ENCODE results near the gene BHMT.
"Not testable (repeated sequence)": the region's sequence is repeated elsewhere in the genome, so short reads cannot be mapped to it uniquely, and the experiment has no call there.

Gene BHMT

DNA sequence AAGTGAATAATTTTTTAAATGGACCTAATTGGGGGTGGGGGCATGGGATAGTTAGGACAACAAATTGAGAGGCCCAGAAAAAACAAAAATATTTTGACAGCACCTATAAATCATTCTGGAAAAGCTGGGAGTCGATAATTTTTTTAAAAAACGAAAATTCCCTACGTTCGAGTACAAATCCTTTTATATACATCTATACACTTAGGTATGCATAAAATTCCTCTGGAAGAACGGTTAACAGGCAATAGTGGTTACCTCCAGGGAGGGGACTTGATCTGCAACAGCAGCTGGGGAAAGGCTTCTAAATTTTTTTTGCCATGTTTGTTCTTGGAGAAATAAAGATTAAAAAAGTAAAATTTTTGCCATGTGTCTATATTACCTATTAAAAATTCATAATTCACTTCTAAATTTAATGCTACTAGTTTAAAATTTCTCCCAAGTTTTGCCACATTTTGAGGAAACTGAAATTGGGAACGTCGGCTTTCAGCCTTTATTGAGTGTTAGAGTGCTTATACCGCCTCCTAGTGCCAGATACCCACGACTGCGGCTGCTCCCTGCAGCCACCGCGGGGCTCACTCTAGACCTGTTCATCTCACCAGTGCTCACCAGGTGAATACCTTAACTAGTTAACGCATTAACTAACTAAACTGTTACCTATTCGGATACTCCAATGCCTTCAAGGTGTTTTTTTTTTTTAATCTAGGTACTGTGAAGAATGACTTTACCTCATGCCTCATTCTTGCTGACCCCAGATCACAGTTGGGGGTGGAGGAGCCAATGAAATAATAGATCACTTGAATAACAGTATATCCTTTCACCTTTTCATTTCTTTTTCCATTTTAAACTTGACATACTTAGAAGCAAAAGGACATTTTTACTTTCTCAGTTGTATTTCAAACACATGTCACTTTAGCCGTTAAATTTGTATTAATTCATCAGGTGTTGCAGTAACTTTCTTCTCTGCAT is 1.8 kb upstream of the BHMT start:
- FAIRE-seq (no peak), DNase-seq (ENCODE audit: insufficient read length, low spot score) (no peak)

DNA sequence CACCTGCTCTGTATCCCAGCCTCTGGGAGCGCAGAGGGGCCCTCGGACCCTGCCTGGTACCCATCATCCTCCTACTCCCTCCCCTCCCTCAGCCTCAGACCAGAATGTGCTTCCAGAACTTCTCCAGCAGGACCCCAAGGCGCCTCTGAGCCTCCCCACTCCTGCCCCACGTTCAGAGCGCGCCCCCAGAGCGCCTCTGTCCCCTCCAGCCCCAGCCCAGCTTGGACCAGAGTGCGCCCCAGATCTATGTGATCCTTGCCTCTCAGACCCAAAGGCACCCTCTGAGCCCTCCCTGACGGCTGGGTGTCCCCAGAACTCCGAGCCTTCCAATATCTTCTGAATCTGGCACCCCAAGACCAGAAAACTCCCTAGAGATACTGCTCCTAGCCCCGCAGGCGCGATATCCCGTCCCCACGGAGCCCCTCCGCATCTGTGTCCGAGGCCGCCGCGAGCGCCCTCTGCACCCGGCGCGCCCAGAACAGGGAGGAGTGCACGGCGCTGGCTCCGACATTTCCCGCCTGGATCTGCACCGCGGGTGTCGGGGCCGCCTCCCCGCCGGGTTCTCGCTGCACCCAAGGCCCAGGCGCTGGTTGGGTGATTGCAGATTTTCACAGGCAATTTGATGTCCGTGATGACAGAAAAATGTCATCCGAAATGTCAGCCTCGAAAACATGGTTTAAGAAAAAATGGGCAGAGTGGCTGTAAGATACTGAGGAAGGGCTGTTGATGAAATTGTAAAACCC is 522 bp downstream of the BHMT start:
- no peak for FAIRE-seq

DNA sequence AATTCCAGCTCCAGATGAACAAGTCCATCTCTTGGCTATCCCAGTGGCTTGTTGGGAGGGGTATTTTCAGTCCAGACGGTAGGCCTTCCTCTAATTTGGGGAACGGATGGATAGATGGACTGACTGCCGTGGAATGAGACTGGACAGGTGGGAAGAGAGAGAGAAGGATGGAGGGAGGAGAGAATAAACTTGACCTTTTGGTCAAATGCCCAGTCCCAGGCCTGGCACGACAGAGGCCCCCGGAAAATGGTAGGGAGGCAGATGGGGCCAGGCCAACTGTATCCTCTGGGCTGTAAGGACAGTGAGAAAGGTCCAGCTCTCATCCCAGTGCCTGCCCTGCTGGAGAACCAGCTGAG is 1.1 kb downstream of the BHMT start:
- FAIRE-seq (no peak), DNase-seq (ENCODE audit: insufficient read length, low spot score) (no peak)

More for the DNA sequence above, 522 bp downstream of the BHMT start:
- DNase-seq (ENCODE audit: insufficient read length, low spot score) = no peak

DNA sequence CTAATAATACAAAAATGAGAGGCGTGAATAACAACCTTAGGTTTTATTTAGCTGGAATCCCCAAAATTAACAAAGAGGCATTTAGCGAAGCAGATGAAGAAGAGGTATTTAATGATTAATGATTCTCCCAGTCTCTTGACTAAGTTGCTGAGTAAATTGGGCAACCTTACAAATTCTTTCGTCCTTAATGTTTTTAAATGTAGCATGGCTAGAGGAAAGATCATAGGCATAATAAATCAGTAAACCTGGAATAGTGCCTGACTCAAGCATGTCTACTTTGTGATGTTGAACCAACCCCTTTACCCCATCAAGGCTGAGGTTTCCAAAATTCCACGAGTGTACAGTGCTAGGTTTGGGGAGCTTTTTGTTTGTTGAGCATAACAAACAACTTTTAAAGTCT is 7.9 kb downstream of the BHMT start:
- FAIRE-seq = no peak

DNA sequence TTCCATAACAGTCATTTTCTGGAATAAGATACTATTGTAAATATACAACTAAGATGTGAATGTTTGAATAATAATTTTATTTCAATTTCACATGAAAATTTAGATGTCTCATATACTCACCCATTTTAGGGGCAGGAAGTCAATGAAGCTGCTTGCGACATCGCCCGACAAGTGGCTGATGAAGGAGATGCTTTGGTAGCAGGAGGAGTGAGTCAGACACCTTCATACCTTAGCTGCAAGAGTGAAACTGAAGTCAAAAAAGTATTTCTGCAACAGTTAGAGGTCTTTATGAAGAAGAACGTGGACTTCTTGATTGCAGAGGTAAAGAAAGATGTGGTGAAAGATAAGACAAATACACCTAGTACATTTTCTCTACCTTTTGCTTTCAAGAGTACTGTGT is 8.6 kb downstream of the BHMT start:
- FAIRE-seq (no peak), DNase-seq (ENCODE audit: insufficient read length, low spot score) (no peak)

More for the DNA sequence above, 7.9 kb downstream of the BHMT start:
- no peak for DNase-seq (ENCODE audit: insufficient read length, low spot score)

DNA sequence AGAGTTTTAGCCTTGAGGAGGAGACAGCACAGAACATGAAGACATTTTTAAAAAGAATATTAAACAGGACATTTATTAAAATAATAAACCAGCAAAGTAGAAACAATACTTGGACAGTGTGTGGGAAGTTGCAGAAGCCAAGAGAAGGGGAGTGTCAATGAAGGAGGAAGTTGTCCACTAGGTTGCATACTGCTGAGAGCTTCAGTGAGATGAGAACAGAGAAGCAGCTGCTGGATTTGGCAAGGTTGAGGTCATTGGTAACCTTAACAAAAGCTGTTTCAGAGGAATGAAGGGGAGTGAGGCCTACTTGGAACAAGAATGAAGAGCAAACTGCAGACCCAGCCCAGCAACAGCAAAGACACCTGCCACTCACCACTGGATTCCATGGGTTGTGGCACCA is 11.4 kb downstream of the BHMT start:
- DNase-seq (ENCODE audit: insufficient read length, low spot score) = no peak
- no peak for FAIRE-seq

DNA sequence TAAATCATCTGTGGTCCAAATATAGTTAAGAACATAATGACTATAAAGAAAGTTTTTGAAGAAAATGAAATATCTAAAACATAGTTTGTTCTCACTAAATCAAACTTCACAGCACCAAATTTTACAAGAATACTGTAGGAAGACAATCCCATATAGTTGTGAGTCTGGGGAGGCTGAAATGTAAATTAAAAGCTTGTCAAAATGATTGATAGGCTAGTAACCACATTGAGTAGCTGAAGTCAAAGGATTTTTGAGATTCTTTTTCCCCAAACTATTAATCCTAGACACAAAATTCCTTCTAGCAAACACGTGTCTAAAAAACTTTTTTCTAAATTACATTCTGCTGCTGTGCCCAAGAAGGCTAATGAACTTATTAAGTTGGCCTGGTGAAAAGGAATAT is 13.0 kb downstream of the BHMT start:
- FAIRE-seq = no peak
- DNase-seq (ENCODE audit: insufficient read length, low spot score) = no peak

DNA sequence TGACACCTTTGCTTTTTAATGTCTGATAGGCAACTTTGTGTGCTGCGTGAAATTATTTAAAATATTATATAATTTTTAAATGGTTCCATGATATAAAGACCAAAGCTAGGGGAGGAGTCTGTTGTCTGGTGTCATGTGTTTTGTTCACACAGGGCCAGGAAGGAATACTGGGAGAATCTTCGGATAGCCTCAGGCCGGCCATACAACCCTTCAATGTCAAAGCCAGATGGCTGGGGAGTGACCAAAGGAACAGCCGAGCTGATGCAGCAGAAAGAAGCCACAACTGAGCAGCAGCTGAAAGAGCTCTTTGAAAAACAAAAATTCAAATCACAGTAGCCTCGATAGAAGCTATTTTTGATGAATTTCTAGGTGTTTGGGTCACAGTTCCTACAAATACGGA is 19.2 kb downstream of the BHMT start:
- FAIRE-seq (no peak), DNase-seq (ENCODE audit: insufficient read length, low spot score) (no peak)

DNA sequence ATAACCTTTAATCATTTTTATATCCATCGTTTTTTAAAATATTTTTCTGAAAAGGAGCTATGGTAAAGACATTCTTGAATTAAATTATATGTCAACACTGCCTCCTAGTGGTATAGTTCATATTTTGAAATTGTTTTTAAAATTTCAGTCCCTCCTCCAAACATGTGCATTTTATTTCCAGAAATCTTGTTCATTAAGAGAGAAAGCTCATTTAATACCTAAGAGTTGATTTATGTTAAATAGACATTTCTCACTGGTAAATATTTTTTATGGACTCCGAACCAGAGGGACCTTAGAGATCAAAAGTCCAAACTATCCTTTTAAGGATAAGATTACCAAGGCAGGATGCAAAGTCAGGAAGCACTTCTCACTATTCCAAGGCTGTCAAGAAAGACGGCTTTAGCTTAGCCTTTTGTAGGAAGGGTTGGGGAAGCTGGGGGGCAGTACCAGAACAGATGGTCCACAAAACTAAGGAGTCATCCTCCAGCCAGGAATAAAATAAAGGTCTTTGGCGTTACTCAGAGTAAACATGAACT is 21.6 kb downstream of the BHMT start:
- no peak for FAIRE-seq
- DNase-seq (ENCODE audit: insufficient read length, low spot score) = no peak

DNA sequence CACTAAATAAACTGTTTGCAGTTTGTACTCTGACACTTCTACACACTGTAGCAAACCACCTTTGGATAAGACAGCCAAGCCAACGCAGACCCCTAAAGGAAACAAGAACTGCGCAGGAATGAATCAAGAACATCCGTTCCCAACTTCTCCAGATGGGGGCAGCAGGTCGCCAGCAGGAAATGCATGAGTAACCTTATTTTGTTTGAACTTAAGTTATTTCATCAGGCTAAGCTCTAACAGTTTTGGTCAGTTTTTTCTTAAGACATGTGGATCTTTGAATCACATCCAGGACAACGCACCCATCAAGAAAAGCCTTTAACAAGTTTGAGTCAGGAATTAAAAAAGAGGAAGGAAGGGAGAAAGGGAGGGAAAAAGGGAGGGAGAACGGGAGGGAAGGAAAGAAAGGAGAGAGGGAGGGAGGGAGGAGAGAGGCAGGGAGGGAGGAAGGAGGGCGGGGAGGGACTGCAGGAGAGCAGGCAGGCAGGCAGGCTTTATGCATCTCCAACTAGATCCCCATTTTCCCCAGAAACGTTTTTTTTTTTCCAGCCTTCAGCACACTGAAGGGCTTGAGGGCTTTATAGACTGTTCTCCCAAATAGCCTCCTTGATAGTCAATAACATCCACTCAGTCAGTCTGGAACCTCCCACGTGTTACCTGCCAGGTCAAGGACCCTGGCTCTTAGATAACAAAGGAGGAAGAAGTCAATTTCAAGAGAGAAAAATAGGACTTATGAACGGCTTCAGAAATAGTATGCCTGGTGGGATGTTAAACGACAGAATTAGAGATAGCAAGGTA is 22.2 kb downstream of the BHMT start:
- FAIRE-seq (no peak), DNase-seq (ENCODE audit: insufficient read length, low spot score) (peak; percentile 49)

DNA sequence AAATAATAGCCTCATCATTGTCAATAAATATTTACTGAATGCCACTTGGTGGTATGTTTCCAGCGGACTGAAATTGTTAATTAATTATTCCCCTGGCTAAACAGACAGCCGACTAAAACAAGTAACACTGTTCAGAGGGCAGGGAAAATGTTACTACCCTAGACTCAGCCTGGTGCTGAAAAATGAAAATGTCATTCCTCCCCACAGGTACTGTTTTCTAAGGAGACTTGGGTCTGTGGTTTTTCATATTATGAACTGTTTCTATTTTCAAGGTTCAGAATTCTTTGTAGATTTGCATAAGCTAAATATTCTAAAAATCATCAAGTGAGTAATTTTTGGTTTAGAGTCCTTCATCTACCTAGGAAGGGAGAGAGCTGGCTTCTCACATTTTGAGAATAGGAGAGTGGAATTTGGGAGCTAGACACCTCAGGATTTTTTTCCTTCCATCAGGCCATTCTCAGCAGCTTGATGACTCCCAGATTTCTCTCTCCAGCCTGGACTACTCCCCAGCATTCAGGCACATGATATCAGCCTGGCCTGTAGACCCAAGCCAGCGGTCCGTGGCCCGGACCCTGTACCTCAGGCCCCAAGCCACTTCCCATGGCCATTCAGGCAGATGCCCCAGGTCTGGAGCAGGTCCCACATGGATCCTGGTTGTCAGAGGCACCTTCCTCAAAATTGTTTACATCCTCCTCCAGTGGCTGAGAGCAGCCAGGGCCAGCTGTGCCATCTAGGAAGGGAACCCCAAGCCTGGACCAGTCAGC is 24.4 kb downstream of the BHMT start:
- DNase-seq (ENCODE audit: insufficient read length, low spot score) (no peak), FAIRE-seq (no peak)

DNA sequence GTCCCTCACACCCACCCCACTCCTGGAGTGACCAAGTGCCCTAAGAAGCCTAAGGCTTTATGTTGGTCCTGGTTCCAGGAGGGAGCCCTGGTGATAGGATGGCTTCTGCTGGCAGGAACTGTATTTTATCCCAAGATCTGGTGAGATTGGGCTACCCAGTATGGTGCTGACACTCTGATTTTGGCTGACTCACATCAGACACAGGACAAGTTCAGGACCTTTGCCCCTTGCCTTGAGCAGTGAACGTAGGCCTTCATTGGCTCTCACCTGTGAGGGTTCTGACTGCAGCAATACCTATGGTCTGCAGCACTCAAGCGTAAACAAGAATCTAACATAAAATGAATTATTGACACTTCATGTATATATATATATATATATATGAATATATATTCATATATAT is 25.0 kb downstream of the BHMT start:
- no peak for DNase-seq (ENCODE audit: insufficient read length, low spot score)
- FAIRE-seq = no peak

DNA sequence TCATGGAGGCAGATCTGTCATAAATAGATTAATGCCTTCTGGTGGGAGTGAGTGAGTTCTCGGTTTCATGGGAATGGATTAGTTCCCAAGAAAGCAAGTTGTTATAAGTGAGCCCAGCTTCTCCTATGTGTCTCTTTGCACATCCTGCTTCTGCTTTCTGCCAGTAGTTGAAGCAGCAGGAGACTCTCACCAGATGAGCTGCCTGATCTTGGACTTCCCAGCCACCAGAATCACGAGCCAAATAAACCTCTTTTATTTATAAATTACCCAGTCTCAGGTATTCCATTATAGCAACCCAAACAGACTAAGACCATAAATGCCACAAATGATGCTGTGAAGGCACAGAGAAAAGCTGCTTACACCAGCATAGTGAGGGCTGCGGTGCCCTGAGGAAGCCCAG is 28.9 kb downstream of the BHMT start:
- FAIRE-seq (no peak), DNase-seq (ENCODE audit: insufficient read length, low spot score) (no peak)

DNA sequence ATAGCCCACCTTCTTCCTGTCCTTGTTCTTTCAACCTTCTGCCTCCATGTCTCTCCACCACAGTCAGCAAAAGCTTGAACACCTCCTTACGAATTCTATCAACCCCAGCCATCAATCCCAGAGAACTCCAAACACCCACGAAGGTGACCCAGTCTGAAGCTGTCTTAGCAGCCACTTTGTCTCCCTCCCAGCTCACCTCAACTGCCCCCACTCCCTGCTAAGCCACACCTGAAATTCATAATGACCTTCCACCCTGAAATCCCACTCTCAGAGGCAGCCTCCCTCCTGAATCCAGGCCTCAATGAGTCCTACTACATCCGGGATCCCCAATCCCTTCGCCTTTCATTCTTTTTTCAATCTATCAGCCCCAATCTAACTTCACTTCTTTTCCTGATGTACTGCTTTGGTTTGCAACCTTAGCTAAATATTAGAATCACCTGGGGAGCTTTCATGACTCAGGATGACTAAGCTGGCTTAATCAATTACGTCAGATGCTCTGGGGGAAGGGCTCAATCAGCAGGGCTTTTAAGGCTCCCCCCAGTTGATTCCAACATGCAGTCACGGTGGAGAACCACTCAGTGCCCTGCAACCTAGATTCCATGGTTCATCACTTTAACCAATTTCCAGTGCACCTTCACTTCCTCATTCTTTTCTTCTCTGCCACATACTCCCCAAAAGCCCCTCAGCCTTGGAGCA is 32.2 kb downstream of the BHMT start:
- no peak for FAIRE-seq
- DNase-seq (ENCODE audit: insufficient read length, low spot score) = no peak

DNA sequence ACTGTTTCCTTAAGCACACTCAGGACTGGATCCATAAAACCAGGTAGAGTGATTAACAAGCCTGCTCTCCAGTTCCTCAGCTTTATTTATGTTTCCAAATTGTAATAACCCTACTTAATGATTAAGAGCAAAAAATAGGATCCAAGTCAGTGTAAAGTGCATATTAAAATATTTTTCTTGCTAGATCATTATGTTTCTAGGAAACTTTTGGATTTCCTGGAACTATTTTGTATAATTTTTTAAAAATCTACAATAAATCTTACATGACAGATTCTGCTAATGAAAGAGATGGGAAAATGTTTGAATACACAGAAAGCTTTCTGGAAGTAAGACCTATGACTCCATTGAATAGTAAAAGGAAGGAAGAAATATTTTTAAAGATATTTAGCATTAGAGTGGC is 35.5 kb downstream of the BHMT start:
- no peak for FAIRE-seq
- no peak for DNase-seq (ENCODE audit: insufficient read length, low spot score)

DNA sequence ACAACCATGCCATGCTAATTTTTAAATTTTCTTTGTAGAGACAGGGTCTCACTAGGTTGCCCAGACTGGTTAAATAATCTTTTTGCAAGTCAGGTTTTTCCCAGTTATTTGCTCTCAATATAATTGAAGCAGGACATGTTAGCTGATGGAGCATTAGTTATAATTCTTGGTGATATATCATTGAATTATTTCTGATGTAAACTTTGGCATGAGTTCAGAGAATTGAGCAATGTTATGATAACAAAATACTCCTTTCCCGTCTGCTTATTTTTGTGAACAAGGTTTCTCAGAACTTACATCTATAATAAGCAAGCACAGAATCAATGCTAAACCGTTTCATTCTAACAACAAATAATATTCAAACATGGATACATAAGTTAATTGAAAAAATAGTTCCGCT is 37.8 kb downstream of the BHMT start:
- FAIRE-seq (no peak), DNase-seq (ENCODE audit: insufficient read length, low spot score) (no peak)

DNA sequence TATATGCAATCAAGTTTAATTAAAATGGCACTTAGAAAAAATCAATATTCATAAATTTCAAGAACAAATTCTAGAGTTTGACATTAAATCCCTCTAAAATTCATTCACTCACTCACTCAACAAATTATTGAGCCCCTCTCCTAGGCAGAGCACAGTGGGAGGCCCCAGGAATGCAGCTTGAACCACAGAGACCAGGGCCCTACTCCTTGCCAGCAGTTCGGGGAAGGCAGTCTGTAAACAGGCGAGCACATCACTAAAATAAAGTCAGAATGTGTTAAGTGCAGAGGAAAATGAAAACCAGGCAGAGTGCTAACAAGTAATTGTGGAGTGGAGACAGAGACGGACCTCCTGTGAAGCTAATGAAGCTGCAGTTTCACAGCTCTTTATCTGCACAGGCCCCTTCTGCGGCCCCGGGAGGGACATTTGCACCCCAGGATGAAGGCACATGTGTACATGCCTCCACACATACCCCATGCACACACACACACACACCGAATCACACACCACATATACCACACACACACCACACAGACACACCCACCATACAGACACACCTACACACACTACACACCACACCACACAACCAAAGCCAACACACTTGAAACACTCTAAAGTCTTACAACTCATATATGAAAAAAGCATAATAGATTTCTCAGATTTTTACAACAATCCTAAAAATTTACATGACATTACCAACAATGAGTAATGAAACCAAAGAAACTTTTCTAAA is 40.5 kb downstream of the BHMT start:
- FAIRE-seq (peak; percentile 46), DNase-seq (ENCODE audit: insufficient read length, low spot score) (no peak)

DNA sequence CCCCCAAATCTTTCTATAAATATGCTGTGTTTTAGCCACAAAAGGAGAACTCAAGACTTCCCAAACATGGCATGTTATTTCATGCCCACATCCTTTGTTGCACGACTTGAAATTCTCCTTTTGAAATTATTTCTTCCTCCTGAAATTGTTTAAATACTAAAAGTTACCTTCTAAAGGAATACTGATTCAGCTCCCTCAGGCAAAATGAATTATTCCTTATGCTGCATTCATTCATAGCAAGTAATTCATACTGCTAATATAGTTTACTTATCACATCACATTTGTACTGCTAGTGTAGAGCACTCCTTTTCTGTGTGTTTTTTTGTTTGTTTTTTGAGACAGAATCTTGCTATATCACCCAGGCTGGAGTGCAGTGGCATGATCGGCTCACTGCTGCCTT is 45.7 kb downstream of the BHMT start:
- DNase-seq (ENCODE audit: insufficient read length, low spot score) = no peak
- FAIRE-seq = no peak

DNA sequence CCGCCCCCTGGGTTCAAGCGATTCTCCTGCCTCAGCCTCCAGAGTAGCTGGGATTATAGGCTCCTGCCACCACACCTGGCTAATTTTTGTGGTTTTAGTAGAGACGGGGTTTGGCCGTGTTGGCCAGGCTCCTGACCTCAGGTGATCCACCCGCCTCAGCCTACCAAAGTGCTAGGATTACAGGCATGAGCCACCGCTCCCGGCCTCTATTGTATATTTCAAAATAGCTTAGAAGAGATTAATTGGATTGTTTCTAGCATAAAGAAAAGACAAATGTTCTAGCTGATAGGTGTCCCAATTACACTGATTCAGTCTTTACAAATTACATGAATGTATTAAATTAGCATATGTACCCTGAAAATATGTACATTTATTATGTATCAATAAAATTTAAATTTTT is 50.0 kb downstream of the BHMT start:
- not testable (repeated sequence) for DNase-seq (ENCODE audit: insufficient read length, low spot score); FAIRE-seq

All from HTR-8/SVneo (cell line).